ENCODE results near the gene CDK1. TPM values are rescaled to one million over a fixed set of nuclear protein-coding genes. Genes with fewer than 3 reads are reported as not detected.
A peak's percentile ranks its signal among the peaks of the same experiment; 100 is the strongest.
"Not testable (repeated sequence)": the region's sequence is repeated elsewhere in the genome, so short reads cannot be mapped to it uniquely, and the experiment has no call there.

CDK1 gene
- total RNA-seq, 1 experiment from 2014 or later = 180 TPM

DNA sequence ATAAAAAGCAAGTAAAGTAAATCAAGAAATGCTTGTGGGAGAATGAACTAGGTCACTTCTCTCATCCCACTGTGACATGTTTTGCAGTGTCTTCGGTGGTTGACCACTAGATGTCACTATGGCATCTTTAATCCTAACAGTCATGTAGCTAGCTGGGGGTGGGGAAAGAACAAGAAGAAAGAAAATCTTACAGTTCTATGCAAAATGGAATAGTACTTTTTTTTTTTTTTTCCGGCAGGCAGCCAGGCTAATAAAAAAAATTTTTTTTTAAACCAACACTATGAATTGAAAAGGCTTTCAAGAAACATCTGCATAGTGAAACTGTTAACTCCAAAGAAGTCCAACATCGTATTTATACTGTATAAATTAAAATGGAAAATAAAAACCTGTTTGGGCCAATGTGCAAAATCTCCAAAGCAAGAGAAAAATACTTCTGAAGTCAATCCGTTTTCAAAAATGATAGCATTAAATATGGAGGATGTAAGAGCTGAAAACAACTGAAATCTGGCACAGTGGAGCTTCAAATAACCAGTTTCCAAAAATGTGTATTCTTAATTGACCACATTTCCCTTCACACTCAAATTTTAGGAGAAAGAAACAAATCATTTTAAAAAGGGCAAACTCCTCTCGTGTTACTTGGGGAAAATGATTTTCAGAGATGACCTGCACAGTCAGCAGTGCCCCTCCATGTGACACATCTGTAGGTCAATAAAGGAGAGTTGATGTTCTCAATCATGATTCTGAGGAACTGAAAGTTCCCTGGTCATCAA lies 38.5 kb downstream of the CDK1 start:
- peak; percentile 86 for DNase-seq (ENCODE audit: low read depth)

DNA sequence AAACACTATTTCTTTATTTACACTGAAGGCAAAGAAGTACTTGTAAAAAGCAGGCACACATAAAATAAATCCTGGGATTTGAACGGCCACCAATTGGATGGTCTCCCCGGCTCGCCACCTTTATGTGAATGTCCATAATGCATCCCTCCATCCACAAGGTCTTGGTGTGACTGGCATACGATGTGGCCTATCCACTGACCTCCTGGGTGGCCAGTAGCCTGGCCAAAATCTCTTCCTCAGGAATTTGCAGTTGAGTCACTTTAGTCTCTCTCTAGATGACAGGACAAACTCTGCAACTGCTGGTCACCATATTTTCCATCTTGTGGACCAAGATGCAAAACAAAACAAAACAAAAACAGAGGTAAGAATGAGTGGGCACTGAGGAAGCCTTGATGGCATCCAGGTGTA lies 39.1 kb downstream of the CDK1 start:
- peak; percentile 33 for DNase-seq (ENCODE audit: low read depth)

DNA sequence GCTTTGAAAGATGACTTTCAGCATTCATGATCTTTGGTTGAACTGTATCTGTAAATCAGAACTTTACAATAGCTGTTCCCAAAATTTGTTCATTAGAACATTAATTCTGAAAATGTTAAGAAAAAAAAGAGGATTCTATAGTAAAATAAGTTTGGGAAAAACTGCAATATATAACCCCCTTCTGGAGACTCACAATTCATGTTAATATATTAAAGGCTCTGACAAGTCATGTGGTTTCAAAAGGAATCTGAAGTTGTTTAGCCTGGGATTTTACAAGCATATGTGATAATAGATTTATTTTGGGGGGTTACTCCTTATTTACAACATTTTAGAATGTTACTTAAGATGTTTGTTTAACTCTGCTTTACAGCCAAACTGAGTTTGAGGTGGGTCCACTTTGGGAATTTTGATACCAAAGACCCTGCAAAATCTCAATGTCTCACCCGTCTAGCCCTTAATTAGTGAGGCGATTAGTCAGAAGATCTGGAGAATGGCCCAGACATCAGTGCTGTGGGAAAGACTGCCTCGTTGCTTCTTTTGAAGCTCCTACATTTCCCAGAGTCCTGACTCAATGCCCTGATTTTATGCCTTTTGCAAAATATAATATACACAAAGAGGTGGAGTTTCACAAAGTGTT lies 40.0 kb downstream of the CDK1 start:
- peak; percentile 32 for DNase-seq (ENCODE audit: low read depth)

DNA sequence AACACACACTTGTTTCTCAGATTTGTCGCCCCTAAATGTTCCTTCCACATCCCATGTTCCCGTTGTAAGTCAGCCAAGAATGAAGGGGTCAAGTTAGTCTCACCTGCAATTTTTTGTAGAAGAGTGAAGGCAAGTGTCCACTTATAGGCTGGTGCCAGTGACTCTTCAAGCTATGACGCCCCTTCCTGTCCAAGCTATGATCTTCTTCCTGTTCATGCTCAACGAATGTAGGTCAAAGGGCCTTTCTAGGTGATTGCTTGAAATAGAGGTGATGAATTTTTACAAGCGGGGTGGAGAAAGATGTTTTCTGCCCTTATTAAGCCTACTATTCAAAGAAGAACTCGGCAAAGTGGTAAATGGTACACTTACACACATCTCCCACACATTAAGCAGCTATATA lies 41.0 kb downstream of the CDK1 start:
- DNase-seq (ENCODE audit: low read depth) = no peak

DNA sequence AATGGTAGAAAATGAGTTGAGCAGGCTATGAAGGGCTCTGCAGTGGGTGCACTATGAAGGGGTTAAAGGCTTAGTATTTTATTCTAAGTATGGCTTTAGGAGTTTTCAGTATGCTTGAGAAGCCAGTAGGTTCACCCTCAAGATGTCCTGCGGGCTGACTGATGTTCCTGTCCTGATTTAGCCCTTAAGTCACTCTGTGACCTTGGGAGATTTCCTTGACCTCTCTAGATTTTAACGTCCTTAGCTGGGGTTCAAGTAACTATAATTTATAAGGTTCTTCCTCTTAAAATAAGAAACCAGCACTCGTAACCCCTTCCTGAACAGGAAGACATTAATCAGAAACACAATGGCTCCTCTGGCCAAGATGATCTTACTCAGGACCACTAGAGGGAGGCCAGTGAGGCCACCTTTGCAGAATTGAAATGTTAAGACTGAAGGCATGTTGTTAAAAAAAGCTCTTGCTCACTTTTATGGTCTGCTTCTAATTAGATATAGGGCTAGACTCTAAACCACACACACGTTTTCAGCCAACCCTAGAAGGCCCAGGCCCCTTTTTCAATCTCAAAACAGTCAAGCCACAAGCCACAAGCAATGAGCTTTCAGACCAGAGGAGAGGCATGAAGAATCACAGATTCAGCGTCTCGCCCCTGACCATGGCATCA lies 41.9 kb downstream of the CDK1 start:
- DNase-seq (ENCODE audit: low read depth) = peak; percentile 27

DNA sequence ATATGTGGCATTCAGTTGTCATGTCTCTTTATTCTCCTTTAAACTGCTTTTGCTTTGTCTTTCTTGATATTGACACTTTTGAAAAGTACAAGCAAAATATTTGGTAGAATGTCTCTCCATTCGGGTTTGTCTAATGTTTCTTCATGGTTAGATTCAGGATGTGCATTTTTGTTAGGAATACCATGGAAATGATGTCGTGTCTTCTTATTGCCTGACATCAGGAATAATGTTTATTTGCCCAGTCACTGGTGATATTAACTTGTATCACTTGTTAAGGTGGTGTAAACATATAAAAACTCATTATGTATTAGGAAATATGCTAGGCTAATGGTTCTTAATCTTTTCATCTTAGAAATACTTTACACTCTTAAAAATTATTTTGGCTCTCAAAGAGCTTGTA lies 43.4 kb downstream of the CDK1 start:
- DNase-seq (ENCODE audit: low read depth) = no peak

DNA sequence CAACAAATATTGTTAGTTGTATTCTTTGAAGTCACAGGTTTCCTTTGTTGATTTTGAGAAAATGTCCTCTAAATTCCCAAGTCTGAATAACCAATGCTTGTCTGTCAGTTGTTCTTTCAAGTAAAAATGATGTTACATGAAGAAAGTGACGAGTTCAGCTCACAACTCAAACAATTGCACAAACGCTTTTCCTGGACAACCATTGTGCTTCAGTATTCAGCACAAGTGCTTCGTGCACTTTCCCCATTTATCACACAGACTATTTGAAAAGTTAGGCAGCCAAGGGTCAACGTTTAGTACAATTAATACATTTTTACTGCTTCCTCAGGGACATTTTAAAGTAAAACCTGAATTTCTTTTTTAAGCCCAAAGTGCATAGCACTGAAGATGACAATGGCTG lies 44.5 kb downstream of the CDK1 start:
- no peak for DNase-seq (ENCODE audit: low read depth)

DNA sequence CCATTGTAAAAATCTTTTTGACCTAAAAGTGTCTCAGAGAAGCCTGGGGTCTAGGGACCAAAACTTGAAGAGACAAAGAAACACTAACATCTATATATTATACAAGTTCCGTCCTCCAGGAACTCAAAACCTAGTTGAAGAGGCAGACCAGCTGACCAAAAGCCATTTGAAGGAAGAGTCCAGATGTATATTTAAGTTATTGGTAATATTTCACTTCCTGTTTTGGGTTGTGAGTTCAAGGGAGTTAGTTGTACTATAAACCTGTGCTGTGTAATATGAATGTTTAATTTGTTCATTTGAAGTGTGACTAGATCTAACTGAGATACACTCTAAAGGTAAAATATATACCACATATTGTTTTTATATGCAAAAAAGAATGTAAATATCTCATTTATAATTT lies 45.0 kb downstream of the CDK1 start:
- no peak for DNase-seq (ENCODE audit: low read depth)

DNA sequence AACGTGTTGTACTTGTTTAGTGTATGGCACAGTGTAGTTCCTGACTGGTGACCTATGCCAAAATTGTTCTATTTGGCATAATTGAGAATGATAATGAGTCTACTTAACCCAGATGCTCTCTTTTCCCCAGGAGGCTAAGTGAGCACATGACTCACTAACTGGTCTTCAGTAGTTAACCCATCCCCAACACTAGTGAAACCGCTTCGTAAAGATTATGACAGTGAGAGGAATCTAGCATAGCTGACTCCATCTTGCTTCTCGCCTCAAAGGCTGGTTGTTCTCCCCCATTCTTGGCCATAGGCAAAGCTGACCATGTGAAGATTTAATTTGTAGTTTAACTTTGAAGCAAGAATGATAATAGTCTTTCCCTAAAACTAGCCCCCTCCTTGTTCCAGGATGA lies 47.2 kb downstream of the CDK1 start:
- no peak for DNase-seq (ENCODE audit: low read depth)

DNA sequence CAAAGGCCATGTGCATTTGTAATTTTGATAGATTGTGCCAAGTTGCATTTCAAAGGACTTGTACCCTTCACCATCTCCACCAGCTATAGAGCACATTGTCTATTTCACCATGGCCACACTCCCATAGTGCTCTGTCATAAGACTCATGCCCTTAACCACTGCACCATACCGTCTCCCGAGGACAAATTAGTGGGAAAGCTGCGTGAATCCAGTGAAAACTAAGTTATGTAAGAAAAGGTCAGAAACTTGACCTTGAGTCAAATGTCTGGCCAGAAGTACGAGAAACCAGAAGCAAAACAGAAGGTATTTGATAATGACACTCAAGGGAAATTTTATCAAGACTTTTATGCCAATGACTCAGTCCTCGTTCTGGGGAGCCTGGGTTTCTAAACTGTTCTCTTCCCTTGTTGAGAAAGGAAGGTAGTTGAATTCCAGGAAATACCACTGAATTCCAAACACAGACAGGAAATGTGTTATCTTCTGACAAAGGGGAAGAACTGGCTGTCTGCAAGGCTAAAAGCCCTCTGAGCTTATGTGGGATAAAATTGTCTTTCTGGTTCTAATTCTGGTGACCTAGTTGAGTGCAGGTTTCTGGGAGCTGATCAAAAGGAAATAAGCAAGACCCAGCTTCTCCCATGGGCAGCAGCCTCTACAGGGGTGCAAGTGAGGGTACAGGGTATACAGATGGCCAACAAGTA lies 49.7 kb downstream of the CDK1 start:
- DNase-seq (ENCODE audit: low read depth) = peak; percentile 83

DNA sequence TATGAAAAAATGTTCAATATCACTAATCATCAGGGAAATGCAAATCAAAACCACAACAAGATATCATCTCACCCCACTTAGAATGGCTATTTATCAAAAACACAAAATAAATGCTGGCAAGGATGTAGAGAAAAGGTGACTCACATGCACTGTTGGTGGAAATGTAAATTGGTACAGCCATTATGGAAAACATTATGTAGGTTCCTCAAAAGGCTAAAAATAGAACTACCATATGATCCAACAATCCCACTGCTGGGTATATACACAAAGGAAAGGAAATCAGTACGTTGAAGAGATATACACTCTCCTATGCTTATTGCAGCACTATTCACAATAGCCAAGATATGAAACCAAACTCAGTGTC lies 50.2 kb downstream of the CDK1 start:
- DNase-seq (ENCODE audit: low read depth) = no peak

DNA sequence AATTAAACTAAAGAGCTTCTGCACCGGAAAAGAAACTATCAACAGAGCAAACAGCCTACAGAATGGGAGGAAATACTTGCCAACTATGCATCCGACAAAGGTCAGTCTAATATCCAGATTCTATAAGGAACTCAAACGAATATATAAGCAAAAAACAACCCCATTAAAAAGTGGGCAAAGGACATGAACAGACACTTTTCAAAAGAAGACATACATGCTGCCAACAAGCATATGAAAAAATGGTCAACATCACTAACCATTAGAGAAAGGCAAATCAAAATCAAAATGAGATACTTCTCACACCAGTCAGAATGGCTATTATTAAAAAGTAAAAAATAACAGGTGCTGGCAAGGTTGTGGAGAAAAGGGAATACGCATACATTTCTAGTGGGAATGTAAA lies 53.9 kb downstream of the CDK1 start:
- DNase-seq (ENCODE audit: low read depth) = not testable (repeated sequence)

DNA sequence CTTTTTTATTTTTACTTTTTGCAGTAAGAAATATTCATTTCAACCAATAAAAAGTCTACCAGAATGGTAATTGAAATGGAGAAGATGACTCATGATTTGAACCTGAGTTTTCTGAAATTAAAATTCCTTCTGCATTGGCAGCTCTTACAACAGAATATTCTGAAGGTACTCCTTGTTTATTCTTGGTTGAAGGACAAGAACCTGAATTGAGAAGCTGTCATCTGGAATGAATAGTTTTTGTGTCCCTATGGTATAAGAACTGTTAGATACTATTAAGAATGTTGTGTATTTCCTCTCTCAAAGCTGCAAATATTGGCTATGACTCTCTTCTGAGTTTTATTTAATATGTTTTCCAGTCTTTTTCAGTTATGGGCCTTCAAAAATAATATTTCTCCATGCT lies 56.1 kb downstream of the CDK1 start:
- DNase-seq (ENCODE audit: low read depth) = no peak

DNA sequence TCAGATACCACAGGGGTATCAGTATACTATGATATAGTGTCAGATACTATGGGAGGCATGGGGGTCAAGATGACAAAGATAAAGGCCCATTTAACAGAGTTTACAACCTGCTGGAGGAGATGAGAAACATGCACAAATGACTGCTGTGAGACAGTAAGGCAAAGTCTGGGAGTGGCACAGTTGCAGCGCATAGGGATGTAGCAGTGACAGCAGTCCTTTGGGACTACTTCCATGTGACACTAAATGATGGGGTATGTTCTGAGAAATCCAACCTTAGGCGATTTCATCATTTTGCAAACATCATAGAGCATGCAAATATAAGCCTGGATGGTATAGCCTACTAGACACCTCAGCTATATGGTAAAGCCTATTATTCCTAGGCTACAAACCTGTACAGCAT lies 56.8 kb downstream of the CDK1 start:
- no peak for DNase-seq (ENCODE audit: low read depth)

DNA sequence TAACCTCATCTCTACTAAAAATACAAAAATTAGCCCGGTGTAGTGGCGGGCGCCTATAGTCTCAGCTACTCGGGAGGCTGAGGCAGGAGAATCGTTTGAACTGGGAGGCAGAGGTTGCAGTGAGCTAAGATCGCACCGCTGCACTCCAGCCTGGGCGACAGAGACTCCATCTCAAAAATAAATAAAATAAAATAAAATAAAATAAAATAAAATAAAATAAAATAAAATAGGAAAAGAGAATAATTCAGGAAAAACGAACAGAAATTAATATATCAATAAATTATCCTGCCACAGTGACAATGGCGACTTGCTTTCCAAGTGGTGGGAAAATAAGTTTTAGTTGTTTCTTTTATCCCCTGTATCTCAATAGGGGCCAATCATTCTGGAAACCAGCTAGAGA lies 62.9 kb downstream of the CDK1 start:
- not testable (repeated sequence) for DNase-seq (ENCODE audit: low read depth)

DNA sequence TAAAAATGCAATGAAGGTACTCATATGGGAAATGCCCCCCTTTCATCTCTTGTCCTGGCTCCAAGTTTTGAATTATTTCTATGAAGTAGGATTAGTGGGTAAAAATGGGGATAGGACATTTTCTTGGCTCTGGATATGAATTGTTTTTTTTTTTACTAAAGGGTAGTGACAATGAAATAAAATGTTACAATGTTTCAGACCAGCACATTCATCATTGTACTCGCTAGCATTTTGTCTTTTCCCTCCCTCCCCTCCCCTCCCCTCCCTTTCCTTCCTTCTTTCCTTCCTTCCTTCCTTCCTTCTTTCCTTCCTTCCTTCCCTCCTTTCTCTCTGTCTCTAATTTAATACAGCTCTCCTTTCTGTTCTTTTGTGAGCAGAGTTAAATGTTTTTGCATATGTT lies 64.4 kb downstream of the CDK1 start:
- DNase-seq (ENCODE audit: low read depth) = no peak

Other genes starting within 250 kb of the CDK1 start
- gene RHOBTB1, start 165.7 kb downstream of the CDK1 start, total RNA-seq (2014; rRNA removed) = 19.1 and 20.0 TPM in 2 replicates

Data from LHCN-M2 (cell line).